GM18502 (cell line): ENCODE measurements around the gene UTP25.

Experiments
- ATAC-seq: cut with Tn5 transposase; IDR thresholded peaks from one replicate; pipeline ENCODE4 v1.9.1; 2021; ENCODE audit warnings: mild to moderate bottlenecking; ENCODE audit not compliant: unreplicated experiment, poor library complexity

UTP25 gene

DNA sequence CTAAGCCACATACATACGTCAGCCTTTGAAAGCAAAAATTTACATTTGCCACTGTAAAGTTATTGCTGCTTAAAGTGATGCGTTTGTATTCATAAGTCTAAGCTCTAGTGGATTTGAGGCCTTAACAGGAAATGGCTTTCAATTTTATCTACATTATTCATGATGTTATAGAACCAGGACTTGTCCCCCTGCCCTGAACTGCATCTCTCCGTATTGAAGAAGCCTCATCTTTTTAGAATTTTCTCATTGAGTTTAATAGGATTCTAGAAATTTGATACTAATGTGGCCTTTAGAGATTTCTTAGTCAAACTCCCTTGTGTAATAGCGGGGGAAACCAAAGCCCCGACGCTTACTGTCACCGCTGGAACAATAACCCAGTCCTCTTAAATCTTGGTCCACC lies 9.9 kb downstream of the UTP25 start:
- ATAC-seq = no peak

DNA sequence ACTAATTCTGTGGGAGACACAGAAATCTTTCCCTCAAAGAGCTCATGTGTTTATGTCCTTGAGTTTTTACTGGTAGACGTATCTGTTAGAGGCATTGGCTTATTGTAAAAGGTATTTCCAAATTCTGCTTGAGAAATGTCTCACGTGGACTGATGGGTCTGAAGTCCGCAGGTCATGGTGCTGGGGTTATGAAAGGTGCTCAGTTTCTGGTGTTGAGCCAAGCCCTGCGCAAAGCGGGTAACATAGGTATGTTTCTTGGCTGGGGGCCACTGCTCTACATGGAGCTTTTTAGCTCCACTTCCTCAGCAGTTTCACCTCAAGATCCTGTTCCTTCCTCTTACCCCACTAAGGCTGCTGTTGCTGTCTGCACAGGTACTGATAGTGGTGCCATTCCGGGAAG lies 10.8 kb downstream of the UTP25 start:
- ATAC-seq = no peak

DNA sequence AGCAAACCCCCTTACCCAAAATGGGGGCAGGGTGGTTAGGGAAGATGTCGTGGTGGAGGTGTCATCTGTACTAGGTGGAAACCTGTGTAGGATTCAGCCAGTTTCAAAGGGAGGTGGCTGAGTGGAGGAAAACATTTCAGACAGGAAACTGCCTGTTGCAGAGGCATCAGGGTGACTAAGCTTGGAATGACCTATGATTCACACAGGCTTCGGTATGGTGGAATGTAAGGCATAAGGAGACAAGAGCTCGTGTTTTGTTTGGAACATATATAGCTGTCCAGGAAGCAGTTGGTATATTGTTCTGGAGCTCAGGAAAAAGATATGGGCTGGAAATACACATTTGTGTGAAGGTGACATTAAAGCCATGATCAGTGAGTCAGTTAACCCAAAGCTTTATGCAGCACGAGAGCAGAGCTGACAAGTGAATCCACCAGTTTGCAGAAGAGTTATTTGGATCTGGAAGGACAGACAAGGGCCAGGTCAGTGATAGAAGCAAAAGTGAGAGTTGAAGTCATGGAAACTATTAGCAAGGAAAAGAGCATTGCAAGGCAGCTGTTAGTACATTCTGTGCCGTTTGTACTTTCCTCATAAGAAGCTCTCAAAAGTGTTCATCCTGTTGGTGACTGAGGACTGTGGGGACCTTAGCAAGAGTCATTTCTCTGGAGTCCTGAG lies 12.2 kb downstream of the UTP25 start:
- ATAC-seq = no peak

DNA sequence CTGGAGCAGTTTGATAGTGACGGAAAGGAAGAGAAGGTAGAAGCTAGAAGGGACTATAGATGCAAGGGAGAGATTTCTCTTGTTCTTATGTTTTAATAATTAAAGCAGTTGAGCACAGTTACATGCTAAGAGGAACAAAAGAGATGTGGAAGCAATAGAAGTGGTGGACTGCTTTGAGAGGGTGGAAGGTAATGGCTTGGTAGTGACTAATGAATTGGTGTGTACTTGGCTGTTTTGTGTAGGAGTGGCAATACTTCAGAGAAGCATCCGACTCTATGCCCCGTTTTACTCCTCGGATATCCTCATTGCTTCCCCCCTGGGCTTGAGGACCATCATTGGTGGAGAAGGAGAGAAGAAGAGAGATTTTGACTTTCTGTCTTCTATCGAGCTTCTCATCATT lies 12.8 kb downstream of the UTP25 start:
- ATAC-seq = no peak

DNA sequence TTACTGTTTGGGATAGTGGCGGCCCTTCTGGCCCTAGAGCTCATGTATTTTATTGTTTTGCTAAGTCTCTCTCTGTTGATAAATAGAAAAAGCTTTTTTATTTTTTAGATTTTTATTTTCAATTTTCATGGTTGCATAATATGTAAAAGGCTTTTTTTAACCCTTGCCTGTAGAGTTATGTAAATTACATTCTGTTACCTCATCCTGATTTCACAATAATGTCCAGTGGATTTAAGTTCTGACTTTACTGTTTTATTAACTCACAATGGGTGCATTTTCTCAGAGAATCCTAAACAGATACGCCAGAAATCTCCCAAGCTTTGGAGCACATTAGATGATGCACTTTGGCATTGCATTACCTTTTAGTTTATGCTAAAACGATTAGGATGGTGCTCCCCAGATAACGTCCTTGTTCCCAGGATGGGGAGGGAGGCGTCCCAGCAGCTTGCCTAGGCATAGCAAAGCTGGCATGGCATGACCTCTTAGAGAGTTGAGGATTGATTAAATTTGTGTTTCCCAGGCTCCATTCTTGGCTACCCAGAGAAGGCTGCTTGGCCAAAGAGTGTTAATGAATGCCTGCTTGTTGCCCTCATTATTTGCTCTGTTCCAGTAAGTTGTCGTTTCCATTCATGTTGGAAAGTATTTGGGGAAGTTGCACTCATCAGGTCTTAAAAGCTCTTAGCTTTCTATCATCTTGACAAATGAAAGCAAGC lies 17.1 kb downstream of the UTP25 start:
- no peak for ATAC-seq

DNA sequence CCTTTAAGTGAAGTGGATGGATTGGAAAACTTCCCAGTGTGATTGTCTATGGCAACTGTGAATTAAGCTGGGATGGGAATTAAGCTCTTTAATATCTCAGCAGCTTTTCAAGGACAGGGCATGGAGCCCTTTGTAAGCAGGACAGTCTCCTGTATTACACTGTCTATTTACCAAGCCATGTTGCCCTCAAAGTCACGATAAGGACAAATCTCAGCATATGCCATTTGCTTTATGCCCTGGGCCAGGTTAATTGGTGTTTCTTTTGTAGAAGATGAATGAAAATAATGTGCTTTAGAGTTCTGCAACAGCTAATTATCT lies 17.6 kb downstream of the UTP25 start:
- no peak for ATAC-seq

DNA sequence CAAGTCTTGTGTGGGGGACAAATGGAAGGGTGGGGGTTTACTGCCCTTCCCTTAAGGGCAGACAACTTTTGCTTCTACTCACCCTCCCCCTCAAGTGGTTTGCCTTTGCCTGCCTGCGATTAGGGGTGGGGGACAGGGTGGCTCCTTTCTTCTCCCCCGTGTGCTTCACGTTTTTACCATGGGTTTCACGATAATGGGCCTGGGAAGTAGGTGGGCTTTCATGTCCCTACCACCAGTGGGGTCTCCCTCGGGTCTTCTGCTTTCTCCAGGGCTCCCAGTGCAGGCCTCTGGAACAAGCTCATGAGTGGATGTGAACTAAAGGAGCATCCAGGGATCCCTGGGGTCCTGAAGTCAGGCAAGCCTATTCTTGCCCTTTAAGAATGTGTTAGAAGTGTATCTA lies 21.6 kb downstream of the UTP25 start:
- no peak for ATAC-seq

DNA sequence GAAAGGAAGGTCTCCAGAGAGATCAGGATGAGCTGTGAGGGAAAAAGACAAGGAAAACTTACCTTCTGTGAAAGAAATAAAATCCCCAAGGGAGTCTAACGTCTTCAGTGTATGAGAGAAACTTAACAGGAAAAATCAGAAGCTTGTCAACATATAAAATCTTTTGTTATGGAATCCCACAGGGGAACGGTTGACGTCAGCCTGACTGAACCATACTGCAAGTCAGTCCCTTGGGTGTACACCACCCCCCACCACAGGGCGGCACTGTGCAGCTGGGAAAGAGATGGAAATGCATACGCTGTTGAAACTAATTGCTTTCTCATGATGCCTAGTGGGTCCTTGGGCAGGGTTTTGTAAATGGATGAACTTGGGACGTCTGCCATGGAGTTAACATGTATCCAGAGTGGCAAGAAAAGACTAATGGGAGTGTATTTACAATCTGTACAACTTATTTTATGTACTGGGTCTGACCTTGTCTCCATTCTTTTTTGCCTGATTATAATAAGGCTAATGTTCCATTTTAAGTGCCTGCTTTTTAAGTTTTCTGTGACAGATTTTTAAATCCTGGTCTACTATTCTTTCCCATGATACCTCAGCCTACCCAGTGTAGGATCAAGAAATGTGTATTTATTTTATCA lies 22.7 kb downstream of the UTP25 start:
- ATAC-seq = no peak

DNA sequence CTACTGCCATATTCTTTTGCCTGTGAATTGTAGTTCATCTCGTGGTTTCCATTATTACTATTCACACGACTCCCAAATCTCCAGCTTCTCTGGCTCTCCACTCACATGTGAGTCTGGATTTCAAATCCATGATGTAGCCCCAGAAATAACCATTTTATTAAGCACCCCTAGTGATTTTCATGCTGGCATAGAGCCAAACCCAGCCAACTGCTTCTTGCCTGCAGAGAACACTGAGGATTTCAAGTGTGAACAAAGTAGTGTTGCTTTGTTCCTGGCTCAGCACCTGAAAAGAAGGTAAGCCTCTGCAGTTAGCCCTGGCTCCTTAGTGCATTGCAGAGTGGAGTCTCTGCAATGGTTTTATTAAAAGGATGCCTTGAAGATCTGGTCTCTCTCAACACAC lies 25.9 kb downstream of the UTP25 start:
- no peak for ATAC-seq

DNA sequence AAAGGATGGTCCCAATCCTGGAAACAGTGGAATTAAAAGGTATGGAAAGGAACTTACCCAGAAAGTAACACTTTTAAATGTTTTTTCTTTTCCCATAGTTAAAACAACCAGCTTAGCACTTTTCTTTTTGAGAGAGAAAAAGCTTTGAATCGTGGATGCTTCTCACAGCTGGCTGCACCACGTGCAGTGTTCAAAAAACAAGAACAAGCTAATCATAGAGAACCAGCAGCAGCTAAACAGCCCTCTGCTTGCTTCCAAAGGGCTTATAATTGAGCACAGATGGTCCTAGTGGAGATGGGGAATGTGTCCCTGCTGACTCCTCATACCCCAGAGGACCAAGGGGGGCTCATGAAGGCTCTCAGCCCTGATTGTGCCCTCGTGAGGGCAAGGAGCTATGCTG lies 26.4 kb downstream of the UTP25 start:
- ATAC-seq = no peak

DNA sequence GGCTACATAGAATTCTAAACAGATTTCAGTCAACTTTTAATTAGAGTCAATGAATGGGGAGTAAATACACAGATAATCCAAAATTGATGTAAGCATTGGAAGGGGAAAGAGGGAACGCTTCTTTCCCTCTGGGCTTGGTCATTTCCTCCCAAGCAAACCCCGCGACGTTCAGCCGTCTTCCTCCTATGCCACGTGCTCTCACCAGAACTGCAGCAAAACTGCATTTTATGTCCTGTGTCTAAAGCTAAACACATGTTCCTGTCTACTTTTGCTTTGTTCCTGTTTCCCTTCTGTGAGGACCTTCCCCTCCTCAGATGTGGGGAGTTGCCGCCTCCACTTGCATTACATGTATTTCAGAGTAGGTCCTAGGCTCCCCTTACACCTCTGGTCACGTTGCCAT lies 27.2 kb downstream of the UTP25 start:
- ATAC-seq = no peak

DNA sequence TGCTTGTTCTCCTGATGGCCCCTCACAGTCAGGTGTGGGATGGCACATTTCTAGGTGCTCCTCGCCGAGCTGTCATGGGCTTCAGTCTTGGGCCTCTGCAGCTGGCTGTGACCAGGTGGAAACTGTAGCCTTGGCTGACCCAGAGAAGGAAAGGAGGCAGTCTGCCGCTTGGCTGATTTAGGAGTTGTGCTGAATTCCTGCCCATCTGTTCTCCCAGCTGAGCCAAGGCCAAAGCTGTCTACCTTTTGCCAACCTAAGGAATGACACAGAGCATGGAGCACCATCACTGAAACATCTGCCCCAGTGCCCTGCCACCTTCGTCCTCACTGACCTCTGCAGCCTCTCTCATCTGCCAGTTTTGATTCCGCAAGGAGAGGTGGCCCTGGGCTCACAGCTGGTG lies 27.9 kb downstream of the UTP25 start:
- ATAC-seq = no peak

DNA sequence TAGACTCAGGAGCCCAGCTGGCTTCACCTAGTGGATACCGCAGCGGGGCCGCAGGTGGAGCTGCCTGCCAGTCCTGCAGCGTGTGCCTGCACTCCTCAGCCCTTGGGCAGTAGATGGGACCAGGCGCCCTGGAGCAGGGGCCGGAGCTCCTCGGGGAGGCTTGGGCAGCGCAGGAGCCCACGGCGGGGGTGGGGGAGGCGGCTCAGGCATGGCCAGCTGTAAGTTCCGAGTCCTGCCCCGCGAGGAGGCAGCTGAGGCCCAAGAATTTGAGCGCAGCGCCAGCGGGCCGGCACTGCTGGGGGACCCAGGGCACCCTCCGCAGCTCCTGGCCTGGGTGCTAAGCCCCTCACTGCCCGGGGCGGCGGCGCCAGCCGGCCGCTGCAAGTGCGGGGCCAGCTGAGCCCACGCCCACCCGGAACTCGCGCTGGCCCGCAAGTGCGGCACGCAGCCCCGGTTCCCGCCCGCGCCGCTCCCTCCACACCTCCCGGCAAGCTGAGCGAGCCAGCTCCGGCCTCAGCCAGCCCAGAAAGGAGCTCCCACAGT lies 30.9 kb downstream of the UTP25 start:
- no peak for ATAC-seq

DNA sequence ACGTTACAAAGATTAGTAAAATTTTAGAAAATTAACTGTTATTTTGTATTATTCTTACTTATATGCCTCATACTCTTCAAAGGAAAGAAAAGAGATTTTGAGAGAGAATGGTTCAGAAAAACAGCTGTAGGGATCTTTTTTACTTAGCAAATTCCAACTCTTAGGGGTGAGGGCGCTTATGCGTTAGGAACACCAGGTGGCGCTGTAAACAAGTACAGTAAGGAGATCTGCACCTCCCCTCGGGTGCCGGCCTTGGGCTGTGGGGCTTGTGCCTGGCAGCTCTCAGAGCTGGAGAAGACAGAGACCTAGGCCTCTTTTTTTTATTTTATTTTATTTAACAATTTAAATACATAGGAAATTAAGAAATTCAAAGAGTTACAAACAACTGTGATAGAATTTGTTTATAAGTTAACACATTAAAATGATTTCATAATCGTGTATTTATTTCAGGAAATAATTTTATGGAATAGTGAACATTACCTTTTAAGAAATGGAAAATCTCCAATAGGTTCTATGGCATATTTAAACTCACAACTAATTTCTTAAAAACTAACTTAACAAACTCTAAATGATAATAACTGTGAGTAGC lies 32.6 kb downstream of the UTP25 start:
- ATAC-seq = peak; percentile 98

DNA sequence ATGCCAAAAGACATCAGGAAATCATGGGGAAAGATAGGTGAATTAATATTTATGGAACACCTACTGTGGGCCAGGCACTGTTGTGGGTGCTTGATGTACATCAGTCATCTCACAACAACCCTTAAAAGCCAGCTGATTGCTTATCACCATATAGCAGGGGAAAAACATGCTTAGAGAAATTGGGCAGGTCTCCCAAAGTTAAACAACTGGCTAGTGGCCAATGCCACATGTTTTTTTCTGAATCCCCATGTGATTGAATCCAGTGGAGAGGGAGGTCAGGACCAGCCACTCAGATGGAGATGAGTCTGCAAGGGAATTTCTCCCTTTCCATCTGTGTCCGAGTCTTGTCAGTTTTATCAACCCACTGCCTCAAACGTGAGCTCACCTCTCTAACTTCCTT lies 33.5 kb downstream of the UTP25 start:
- ATAC-seq = no peak

DNA sequence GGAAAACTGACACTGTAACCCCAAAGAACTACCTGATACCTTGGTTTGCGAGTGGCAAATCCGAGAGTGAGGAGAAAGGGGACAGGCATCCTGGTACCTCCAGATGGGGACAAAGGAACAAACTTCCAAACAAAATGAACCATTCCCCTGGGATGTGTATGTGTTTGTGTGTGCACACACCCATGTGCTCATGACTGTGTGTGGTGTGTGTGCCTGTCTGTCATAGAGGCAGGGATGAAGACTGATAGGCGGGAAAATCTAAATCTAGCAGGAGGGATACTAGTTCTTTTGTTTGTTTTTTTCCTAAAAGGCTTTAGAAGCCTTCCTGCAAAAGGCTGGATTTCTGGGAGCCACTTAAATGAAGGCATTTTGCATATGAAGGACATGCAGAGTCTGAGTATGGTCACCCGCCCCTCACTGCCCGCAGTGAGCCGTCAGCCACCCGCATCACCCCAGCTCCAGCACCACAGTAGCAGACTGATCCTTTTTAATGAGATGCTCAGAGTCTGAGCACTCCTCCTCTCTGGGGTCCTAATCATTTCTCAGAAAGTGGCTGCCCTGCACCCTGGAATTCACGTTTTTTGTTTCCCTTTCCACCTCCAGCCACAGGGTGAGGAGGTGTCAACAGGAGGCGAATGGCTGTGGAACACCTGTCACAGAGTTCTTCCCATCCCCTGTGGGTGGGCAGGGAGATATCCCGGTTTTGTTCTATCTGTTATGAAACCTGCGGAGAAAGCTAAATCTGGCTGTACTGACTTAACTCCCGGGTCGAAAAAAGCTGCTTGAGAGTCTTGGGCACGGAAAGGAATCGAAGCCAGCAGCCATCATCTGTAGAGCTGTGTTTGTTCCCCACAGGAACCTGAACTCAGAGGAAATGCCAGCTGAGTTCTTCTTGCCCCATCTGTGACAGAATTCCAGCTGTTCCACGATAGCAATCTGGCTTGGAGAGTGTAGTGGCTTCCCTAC lies 34.9 kb downstream of the UTP25 start:
- no peak for ATAC-seq

DNA sequence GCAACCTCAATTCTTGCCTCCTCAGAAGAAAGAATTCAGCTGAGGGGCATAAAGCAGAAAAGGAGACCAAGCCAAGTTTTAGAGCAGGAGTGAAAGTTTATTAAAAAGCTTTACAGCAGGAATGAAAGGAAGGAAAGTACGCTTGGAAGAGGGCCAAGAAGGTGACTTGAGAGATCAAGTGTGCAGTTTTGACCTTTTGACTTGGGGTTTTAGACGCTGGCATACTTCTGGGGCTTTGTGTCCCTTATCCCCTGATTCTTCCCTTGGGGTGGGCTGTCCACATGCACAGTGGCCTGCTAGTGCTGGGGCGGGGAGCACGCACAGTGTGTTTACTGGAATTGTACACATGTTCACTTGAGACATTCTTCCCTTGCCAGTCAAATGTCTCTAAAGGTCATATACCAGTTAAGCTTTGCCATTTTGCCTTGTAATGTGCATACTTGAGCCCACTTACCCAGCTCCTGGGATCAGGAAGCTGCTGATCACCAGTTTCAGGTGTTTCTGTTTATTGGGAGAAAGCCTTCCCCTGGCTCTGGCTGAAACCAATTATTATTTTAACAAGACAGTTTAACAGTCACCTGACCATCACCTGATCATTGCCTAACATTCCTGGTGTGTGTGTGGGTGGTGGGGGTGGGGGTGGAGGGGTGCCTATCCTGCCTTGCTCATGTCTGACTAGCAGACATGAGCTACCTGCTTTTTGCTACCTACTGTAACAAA lies 36.2 kb downstream of the UTP25 start:
- ATAC-seq = no peak

DNA sequence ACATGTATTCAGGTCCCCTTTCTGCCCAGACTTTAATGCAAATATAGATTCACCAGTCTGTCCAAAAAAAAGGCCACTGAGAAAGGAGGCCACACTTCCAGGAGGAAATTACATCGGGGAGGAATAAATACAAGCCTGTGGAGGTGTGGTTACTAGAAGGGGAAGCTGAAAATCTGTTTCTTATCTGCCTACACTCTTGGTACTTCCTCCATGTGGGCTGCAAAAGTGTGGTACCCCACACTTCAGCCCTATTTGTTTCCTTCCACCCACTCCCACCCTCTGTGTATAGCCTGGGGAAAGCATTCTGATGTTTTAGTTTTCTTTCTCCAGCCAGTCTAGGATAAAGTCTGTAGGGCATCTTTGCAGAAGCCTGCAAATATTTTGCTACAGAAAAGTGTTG lies 38.4 kb downstream of the UTP25 start:
- no peak for ATAC-seq

DNA sequence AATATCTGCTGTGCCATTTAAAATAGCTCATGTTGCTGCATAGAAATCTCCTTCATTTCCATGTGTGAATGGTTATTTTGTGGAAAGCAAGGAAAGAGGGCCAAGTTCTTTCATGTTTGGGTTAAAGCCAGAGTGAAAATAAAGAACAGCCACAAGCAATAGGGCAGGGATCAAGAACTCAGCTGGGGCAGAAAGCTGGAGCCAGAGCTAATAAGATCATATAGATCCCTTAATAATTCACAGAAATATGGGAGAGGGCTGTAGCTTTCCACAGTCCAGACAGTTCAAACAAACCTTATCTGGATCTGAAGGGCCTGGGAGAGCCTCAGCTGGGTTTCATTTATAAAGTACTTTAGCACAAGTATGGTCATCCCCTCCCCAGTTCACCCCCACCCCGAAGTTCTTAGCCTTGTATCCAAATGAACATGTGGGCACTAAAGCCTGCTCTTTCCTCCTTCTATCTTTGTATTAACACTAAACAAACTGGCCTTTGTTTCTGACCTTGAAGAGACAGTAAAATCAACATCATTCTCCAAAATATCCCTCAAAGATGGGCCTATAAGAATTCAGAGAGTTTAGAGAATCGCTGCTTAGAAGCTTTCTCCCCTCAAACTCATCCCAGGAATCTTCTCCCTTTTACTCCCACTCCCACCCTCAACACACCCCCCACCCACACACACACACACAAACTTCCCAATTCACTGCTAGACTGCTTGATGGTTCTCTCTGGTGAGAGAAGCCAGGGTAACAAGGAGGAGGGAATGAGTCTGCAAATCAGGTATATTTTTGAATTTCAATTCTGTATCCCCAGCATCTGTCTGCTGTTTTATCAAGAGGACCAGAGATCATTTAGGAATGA lies 41.7 kb downstream of the UTP25 start:
- no peak for ATAC-seq
